HL-60 (cell line): ENCODE measurements around the gene ATP10A.

Experiments
- DNase-seq, 2 experiments: peaks; one replicate each; pipeline ENCODE4 v3.0.0-alpha.2; 2010 to 2020; ENCODE audit warnings: low read depth in 1 of 2, low spot score in 1 of 2
- H3K27ac ChIP-seq: fragments of 250-450 bp; sonication (Bioruptor Pico); replicated peaks from 2 replicates; pipeline ENCODE4 v1.5.1; 2020; ENCODE audit warnings: mild to moderate bottlenecking, moderate library complexity
- H3K27me3 ChIP-seq: fragments of 250-450 bp; sonication (Bioruptor Pico); 2 replicates; pipeline ENCODE4 v1.5.1; 2021; ENCODE audit warnings: mild to moderate bottlenecking, moderate library complexity; ENCODE audit not compliant: insufficient read depth, poor library complexity, severe bottlenecking
- H3K4me3 ChIP-seq: replicated peaks from 2 replicates; pipeline ENCODE4 v1.5.1; 2011; ENCODE audit warnings: mild to moderate bottlenecking, control low read depth, low read length; ENCODE audit not compliant: insufficient read depth
- CTCF ChIP-seq: IDR thresholded peaks from one replicate; pipeline ENCODE4 v1.5.1; 2011; ENCODE audit warnings: low read length, control low read depth, inconsistent platforms; ENCODE audit not compliant: insufficient read depth
- GABPA ChIP-seq: IDR thresholded peaks from 2 replicates; pipeline ENCODE4 v1.6.1; 2012; ENCODE audit warnings: low read depth
- POLR2AphosphoS5 ChIP-seq: IDR thresholded peaks from 2 replicates; pipeline ENCODE4 v1.6.1; 2012; ENCODE audit warnings: low read depth
- REST ChIP-seq: IDR thresholded peaks from 2 replicates; pipeline ENCODE4 v1.6.1; 2012; ENCODE audit warnings: low read depth; ENCODE audit not compliant: insufficient replicate concordance
- SPI1 ChIP-seq: IDR thresholded peaks from 2 replicates; pipeline ENCODE4 v1.6.1; 2012; ENCODE audit warnings: low read depth, mild to moderate bottlenecking, borderline replicate concordance

The ATP10A gene

GRCh38 chr15:25688166-25688565, 175.0 kb downstream of the ATP10A start:
- TF ChIP-seq REST: no peak
- H3K27me3 ChIP-seq: no peaks in the 10 kb centered on the region
- H3K27ac ChIP-seq: no peak overlapping the region
- no peak overlapping the region for H3K4me3 ChIP-seq
- DNase-seq: no peak

GRCh38 chr15:25687689-25688088, 175.4 kb downstream of the ATP10A start:
- Histone ChIP-seq H3K4me3 (no peak overlapping the region), H3K27me3 (no peaks in the 10 kb centered on the region), H3K27ac (no peak overlapping the region)
- no peak for DNase-seq
- TF ChIP-seq GABPA (no peak), POLR2AphosphoS5 (no peak), CTCF (no peak), REST (no peak), SPI1 (no peak)

- no peak for DNase-seq
- no peak overlapping the region for H3K27ac ChIP-seq
- H3K27me3 ChIP-seq: no peaks in the 10 kb centered on the region
- no peak overlapping the region for H3K4me3 ChIP-seq
- TF ChIP-seq REST (no peak), POLR2AphosphoS5 (no peak), GABPA (no peak), SPI1 (no peak), CTCF (no peak)
Observed at GRCh38 chr15:25687276-25687675, 175.9 kb downstream of the ATP10A start.

- H3K4me3 ChIP-seq: no peak overlapping the region
- H3K27ac ChIP-seq: no peak overlapping the region
- H3K27me3 ChIP-seq: no peaks in the 10 kb centered on the region
- no peak for DNase-seq
- no peak for TF ChIP-seq GABPA
- no peak for TF ChIP-seq POLR2AphosphoS5
Observed at GRCh38 chr15:25686780-25687179, 176.3 kb downstream of the ATP10A start.
